Right renal cortex interstitium (tissue), 3 donors: Measurements from ENCODE around the gene TRAF3. TPM values are rescaled to one million over a fixed set of nuclear protein-coding genes. Genes with fewer than 3 reads are reported as not detected.

Source experiments
- DNase-seq, 3 donors: peaks; one replicate each; pipeline ENCODE4 v3.0.0-alpha.2; 2013; ENCODE audit warnings: low read depth in 3 of 3, low spot score in 2 of 3
- polyA plus RNA-seq, 3 donors: library from polyadenylated mRNA; unstranded; fragments of 120-200 nt; gene quantifications; one replicate each; pipeline ENCODE4 v1.2.1, GENCODE V29; 2013; ENCODE audit not compliant: insufficient read length in 3 of 3

TRAF3 gene
- polyA plus RNA-seq, 3 donors = 15.9 to 17.1 (median 16.7) TPM

DNA sequence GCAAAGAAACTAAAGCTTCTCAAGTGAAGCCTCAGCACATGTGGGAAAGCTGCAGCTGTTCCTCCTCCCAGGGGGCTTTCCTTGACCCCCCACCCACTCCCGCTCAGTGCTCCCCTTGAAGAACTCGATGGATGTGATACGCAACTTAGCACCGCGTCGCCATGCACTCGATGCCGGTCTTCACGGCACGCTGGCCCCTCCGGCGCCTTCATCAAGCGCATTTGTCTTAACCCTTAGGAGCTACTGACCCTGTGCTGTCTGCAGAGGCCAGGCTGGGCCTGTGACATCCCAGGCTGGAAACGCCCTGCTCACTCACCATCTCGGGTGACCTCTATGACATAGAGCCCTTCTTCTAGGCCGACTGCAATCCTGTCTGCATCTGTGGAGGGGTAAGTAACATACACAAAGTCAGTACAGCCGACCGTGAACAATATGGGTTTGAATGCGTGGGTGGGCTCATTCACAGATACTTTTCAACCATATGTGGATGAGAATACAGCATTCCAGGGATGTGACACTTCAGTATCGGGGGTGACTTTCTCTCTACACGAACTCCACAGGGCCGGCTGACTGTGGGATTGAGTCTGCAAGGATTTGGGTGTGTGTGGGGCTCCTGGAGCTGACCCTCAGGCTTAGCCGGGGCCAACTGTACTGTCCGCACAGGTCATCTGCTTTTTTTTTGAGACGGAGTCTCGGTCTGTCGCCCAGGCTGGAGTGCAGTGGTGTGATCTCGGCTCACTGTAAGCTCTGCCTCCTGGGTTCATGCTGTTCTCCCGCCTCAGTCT lies 168.3 kb downstream of the TRAF3 start:
- DNase-seq = no peak

DNA sequence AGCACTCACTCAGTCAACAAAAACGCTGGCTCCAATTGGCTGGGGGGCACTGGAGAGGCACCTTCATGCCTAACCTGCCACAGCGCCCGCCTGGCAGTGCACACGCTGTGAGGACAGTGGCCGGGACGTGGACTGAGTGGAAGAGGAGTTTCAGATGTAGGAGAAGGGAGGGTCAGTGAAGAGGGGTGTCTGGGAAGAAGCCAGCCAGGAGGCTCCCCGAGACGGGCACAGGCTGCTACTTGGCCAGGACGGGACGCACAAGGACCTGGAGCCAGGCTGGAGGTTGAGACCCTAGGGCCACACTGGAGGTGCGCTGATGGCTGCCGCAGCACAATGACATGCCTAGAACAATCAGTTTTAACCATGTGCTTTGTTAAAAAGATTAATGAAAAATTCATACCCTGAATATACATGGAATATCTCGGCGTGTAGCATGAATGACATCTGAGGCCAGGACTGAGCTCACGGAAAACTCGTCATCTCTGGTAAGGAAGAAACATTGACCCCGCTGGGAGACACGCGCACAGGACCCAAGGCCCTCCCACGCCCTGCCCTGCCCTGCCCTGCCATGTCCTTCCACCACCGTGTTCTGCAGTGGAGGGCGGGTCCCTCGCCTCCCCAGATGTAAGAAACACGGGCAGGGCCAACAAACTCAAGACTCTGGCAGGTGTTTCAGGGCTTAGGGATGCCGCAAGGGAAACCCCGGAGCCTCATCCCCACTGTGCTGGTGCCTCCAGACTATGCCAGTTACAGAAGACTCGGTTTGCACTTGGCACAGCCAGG lies 170.3 kb downstream of the TRAF3 start:
- no peak for DNase-seq

DNA sequence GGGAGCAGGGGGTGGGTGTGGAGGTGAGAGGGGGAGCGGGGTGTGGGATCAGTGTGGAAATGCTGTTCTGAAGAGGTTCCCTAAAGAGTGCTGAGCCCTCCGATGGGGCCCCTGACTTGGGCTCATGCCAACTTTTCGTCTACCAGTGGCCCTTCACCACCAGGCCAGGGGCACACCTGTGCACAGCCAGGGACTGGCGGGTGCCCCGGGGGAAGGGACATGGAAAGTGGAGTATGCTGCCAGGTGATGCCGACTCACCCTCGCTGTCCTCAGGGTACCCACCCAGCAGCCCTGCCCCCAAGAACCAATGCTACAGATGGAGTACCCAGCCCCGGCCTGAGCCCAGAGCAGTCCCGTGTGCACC lies 171.4 kb downstream of the TRAF3 start:
- no peak for DNase-seq

DNA sequence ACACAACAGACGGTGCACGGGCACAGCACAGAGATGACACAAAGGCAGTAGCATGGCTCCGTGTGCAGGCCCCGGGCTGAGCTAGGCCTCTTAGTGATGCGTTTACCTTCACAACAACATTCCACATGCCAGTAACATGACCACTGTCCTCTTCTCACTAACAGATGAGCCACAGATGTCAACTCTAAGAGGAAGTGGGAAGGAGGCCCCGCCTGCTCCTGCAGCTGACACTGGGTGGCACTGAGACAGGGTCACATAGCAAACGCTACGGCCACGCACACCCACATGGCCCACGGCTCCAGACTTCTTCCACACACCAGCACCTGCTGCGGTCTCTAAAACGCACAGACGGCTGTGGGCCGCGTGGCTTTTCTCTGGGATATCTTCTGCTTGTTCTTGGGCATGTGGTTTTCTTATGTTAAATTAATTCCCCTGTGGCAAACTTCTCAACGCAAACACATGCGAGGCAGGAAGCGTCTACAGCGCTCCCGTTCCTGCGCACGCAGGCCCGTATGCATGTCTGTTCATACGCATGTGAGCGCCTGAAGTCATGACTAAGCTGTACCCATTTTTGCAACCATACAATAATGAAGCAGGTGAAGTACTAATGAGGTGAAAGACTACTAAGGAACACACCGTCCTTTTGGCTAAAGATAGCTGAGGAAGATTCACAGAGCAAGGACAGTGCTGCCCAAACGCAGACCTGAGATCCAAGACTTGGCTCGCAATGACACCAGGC lies 172.0 kb downstream of the TRAF3 start:
- no peak for DNase-seq

DNA sequence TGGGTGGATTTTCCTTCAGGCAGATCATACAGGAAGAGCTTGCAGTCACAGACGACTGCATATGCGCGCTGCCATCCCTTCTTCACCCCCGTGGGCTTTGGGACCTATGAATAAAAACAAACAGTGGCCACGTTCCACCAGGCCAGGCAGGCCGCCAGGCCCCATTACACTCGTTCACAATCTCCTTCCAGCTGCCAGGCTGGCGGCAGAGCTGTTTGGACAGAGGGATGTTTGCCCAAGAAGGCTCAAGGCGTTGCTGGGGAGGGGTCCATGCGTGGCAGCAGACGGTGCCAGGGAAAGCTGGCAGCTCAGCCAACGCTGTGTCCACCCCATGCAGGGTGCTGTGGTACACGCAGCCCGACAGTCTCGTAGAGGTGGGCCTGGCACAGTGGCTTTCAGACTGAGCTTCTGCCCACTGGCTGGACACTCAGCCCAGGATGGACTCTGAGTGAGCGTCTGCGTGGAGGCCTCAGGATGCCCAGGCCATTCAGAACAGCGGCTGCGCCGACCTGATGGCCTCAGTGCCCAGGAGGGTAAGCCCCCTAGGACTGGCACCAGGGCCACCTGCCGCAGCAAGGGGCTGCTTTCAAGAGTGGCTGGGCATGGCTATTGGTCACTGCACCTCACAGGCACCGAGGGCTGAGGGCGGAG lies 172.7 kb downstream of the TRAF3 start:
- no peak for DNase-seq

DNA sequence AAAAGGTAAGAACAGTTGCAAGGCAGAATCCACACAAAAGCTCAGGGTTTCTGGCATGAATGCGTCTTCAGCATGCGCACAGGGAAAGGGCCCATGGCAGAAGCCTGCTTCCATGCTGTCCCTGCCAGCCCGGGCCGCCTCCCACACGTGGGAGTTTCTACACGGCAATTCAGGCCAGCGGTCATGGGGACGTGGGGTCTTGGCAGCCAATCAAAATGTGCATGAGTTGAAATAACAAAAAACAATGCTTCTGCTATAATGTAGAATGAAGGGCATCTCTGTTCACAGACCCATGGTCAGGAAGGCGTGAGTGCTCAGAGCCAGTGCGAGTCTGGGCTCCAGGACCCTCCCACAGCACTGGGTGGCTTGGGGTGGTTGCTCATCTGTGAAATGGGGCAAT lies 173.8 kb downstream of the TRAF3 start:
- DNase-seq = no peak

DNA sequence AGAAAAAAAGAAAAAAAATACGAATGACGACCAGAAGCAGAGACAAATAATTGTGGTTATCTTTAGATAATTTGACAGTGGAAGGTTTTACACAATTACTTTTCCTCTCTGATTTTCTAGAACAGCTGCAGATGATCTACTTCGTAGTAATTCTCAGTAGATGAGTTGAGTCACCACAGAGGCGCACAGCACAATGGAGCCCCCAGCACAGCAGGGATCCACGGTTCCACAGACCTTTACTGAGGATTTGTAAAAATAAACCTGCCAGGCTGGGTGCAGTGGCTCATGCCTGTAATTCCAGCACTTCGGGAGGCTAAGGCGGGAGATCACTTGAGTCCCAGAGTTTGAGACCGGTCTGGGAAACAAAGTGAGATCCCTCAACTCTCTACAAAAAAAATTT lies 174.6 kb downstream of the TRAF3 start:
- DNase-seq = no peak

DNA sequence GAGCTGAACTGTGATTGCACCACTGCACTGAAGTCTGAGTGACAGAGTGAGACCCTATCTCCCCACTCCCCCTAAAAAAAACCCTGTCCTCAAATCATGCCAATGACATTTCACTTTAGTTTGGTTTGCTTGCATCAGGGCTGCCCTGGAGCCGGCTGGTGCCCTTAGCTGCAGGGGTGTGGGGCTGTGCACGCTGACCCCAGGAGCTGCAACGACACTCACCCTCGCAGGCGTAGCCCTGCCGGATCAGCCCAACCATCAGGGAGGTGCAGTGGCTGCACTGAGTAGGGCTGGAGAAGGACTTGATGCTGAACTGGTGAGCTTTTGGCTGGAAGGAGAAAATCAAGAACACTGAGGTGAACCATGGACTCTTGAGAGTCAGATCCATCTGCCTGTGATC lies 175.0 kb downstream of the TRAF3 start:
- no peak for DNase-seq

DNA sequence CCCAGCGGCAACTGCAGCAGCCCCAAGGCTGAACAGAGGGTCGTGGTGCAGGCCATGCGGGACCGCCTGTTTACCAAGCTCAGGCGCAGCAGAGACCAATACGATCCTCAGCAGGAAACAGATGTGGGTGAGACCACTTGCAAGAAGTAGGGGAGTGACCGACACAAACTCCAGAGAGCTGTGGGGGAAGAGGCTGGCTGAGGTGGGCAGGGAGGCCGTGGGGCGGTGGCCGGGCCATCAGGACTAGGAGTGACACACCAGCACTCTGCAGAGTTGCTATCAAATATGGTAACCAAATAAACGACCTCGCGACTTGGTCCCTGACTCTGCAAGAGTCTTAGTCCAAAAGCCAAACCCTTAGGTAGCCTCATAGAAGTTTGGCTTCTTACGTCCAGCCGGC lies 175.9 kb downstream of the TRAF3 start:
- DNase-seq = no peak

DNA sequence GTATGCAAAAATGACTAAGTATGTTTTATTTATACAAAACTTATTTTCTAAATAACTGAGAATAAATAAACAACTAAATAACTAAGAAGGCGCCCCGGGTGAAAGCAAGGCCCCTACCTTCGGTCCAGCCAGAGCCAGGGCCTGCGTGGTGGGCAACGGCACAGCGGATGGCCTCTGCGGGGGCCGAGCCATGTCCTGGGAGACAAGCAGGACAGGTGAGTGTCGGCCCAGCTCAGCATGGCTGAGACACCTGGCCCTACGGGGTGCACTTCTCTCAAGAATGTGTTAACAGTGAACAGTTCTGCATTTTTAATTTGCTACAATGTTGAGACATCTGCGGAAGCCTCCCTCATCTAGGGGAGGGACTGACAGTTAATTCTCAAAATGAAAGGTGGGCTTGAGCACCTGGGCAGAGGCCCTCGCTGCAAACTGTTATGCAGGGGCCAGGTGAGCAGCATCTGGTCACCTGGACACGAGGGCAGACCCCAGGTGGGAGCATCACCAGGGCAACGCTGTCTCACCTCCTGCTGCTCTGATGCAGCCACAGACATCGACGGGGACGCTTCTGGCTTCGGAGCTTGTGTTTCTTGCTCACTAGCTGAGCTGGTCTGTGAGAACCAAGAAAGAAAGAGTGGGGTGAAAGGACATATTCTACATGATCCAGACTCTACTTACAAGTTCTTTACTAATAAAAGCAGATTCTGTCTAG lies 177.0 kb downstream of the TRAF3 start:
- no peak for DNase-seq

DNA sequence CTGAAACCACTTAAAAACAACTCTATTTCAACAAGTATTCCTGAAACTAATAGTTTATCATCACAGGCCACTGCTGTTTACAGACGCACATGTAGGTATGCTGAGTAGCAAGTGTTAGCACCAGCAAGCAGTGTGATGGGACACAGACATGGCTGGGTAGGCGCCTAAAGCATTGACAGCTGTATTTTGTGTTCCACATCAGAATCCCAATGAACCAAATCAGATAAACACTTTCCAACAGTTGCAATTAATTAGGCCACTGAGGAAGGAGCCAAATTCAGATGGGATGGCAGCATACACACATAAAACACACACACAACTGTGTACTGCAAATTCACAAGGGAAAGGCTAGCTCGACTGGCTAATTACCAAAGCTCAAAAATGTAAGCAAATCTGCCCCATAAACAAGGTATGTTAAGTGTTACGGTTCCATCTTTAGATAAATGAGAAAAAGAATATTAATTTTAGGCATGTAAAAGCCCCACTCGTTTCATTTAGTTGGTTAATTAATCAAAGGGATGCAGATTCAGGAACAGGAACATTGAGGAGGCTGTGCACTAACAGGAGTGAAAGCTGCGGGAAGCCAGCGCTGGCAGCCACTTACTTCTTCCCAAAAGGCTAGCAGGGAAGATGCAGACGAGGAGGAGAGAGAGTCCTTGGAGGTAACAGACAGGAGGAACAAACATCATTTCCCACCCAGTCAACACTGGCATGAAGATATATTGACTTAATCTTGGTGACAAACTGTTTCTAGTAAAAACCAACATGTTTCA lies 178.6 kb downstream of the TRAF3 start:
- no peak for DNase-seq

DNA sequence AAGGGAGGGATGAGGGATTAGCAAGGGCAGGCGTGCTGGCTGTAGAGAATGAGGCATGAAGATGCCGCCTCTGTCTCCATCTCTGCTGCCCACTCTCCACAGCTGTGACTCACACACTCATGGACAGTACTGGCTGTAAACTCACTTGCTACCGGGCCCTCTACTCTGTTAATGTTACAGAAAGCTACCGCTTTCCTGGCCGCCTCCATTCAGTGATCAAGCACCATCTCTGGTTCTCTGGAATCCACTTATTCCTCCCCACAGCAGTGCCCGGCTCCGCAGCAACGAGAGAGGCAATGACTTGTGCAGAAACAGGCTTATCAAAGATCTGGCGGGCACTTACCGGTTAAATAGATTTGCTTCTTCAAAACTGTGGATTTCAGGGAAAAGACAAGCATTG lies 180.0 kb downstream of the TRAF3 start:
- DNase-seq = no peak

DNA sequence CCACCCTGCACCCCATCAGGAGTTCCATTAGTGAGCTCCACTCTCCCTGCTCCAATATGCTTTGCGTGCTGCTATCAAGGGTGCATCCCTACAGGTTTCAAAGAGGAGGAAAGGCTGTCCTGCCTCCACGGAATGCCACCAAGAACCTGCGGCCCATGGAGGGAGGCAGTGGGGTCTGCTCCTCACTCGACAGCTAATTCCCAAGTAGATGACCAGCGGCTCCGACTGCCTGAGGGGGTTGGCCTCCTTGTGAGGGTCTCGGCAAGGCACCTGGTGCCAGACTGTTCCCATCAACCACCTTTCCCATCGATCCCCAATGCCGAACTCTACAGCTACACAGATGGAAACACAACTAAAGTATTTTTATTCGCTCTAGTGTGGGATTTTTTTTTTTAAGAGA lies 181.2 kb downstream of the TRAF3 start:
- DNase-seq = no peak

Other genes starting within 250 kb of the TRAF3 start
- gene RCOR1, start 184.8 kb upstream of the TRAF3 start, polyA plus RNA-seq = 10 to 100 TPM; 32.1 to 39.4 (median 32.3) TPM
- 10 to 100 TPM; 15.9 to 22.6 (median 17.7) TPM for gene AMN, start 145.2 kb downstream of the TRAF3 start, polyA plus RNA-seq